Spleen (tissue), 11 donors: ENCODE data around the gene BOLA2B. TPM values are rescaled to one million over a fixed set of nuclear protein-coding genes. Genes with fewer than 3 reads are reported as not detected.

ENCODE experiments used
- DNase-seq: peaks from one replicate; pipeline ENCODE4 v3.0.0-alpha.2; 2020
- H3K27ac ChIP-seq, 8 donors: fragments of 200-600 bp; sonication (generic) in 7 of 8; 1 replicate in 4 of 8; 2 replicates in 4 of 8; pipeline versions ENCODE4 v1.5.0 to v1.8.0; 2016 to 2021; ENCODE audit warnings: inconsistent platforms in 4 of 8, mild to moderate bottlenecking in 4 of 8, moderate library complexity in 1 of 8
- H3K27me3 ChIP-seq, 7 donors: fragments of 200-600 bp; sonication (generic) in 6 of 7; replicated peaks in 1 of 7; 1 replicate in 4 of 7; 2 replicates in 3 of 7; pipeline versions ENCODE4 v1.5.0 to v1.8.0; 2016 to 2021; ENCODE audit warnings: inconsistent platforms in 3 of 7, mild to moderate bottlenecking in 1 of 7
- H3K36me3 ChIP-seq, 6 donors: fragments of 200-600 bp; sonication (generic) in 5 of 6; 1 replicate in 4 of 6; 2 replicates in 2 of 6; pipeline versions ENCODE4 v1.5.0 to v1.8.0; 2016 to 2021; ENCODE audit warnings: inconsistent platforms in 2 of 6
- H3K4me1 ChIP-seq, 6 donors: fragments of 200-600 bp; sonication (generic) in 5 of 6; 1 replicate in 3 of 6; 2 replicates in 3 of 6; pipeline versions ENCODE4 v1.5.0 to v1.8.0; 2016 to 2021; ENCODE audit warnings: inconsistent platforms in 3 of 6
- H3K4me3 ChIP-seq, 8 donors: fragments of 200-600 bp; sonication (generic) in 7 of 8; 1 replicate in 4 of 8; 2 replicates in 4 of 8; pipeline versions ENCODE4 v1.5.0 to v1.8.0; 2016 to 2021; ENCODE audit warnings: inconsistent platforms in 4 of 8, mild to moderate bottlenecking in 4 of 8, moderate library complexity in 2 of 8
- H3K9me3 ChIP-seq, 8 donors: fragments of 200-600 bp; sonication (generic) in 7 of 8; 1 replicate in 4 of 8; 2 replicates in 4 of 8; pipeline versions ENCODE4 v1.5.0 to v1.8.0; 2016 to 2021; ENCODE audit warnings: inconsistent platforms in 4 of 8
- POLR2A ChIP-seq, 3 donors: fragments of 450-650 bp; IDR thresholded peaks; one replicate each; pipeline ENCODE4 v1.5.1; 2017; ENCODE audit warnings: antibody characterized with exemption in 3 of 3, mild to moderate bottlenecking in 1 of 3
- POLR2AphosphoS5 ChIP-seq, 3 donors: sonication (generic); formaldehyde crosslinking; IDR thresholded peaks; one replicate each; pipeline ENCODE4 v1.5.1; 2017; ENCODE audit warnings: antibody characterized with exemption in 3 of 3
- WGBS, 5 donors: extraction: QIAGEN DNeasy Blood & Tissue Kit in 3 of 5; methylation state at CpG; one replicate each; pipeline versions ENCODE4 v1.1.5 to v1.1.7; 2013 to 2018; 5-methylcytosine and 5-hydroxymethylcytosine counted together
- intact Hi-C: fragments of 100-400 bp; cut with DNase I; formaldehyde crosslinking; loops from one replicate; pipeline ENCODE4 v1.15.0; 2023; ENCODE audit warnings: low total_unique reads
- polyA plus RNA-seq, 3 donors: library from polyadenylated mRNA; stranded (reverse); fragments of 200-250 nt; gene quantifications; one replicate each; pipeline ENCODE4 v1.2.1, GENCODE V29; 2013
- total RNA-seq, 7 donors: library from RNA; depleted of rRNA in 3 of 7; stranded (reverse); fragments of >200 nt in 3 of 7; fragmentation: NEBNext Ultra II Directional in 4 of 7; extraction: Animal tissue kit (Norgen Biotek cat#: 25700) in 4 of 7; gene quantifications; one replicate each; pipeline versions ENCODE4 v1.1.0 to v1.2.1, GENCODE V29; 2016 to 2021
- TF ChIP-seq, protein P1 (sequence below), 11 experiments: fragments of 200-600 bp in 7 of 11; fragments of 450-650 bp in 4 of 11; sonication (generic) in 4 of 11; IDR thresholded peaks in 8 of 11; conservative IDR thresholded peaks in 3 of 11; 1 replicate in 7 of 11; 2 replicates in 4 of 11; pipeline versions ENCODE4 v1.4.0 to v1.8.0; 2016 to 2021; ENCODE audit warnings: antibody characterized with exemption in 11 of 11, inconsistent platforms in 4 of 11, mild to moderate bottlenecking in 1 of 11
- donor health status: healthy with polysubstance abuse.
- donor health status: DM: no; HTN: no; CAD: no; lungs with moderate emphysema.
- donor health status: DM: no; HTN: no; CAD: no.
- donor health status: Bipolar disorder and iron deficiency.
- donor health status: healthy.
- donor health status: DM: no; HTN: no; CAD: no.
- donor health status: DM: yes; HTN: yes; CAD: no.

Gene BOLA2B
- total and polyA plus RNA-seq, 10 donors = 51.0 to 413 (median 276) TPM

GRCh38 chr16:30186782-30187555 lies 6.5 kb downstream of the BOLA2B start:
- 29 to 62% (median 35%) methylated on average over 22 to 36 of the region's 36 CpGs for WGBS, 5 donors
- peak overlapping the region; percentile 44 to 100 (median 96) for H3K27ac ChIP-seq

GRCh38 chr16:30186444-30186781 lies 7.1 kb downstream of the BOLA2B start:
- Histone ChIP-seq H3K4me3 (peak overlapping the region in 7 of 8 donors; percentile 14 to 98 (median 83)), H3K4me1 (peaks cover 26 to 61% (median 49%) of the 10 kb centered on the region in 6 donors), H3K9me3 (no peaks in the 10 kb centered on the region), H3K27ac (peak overlapping the region; percentile 44 to 100 (median 96)), H3K27me3 (no peaks in the 10 kb centered on the region), H3K36me3 (peaks cover 0 to 42% (median 27%) of the 10 kb centered on the region in 6 donors)
- intact Hi-C loops = no loop called here
- no peak for DNase-seq
- 34 to 56% (median 43%) methylated on average over 8 to 9 of the region's 9 CpGs for WGBS, 5 donors
- TF ChIP-seq, protein P1, sequence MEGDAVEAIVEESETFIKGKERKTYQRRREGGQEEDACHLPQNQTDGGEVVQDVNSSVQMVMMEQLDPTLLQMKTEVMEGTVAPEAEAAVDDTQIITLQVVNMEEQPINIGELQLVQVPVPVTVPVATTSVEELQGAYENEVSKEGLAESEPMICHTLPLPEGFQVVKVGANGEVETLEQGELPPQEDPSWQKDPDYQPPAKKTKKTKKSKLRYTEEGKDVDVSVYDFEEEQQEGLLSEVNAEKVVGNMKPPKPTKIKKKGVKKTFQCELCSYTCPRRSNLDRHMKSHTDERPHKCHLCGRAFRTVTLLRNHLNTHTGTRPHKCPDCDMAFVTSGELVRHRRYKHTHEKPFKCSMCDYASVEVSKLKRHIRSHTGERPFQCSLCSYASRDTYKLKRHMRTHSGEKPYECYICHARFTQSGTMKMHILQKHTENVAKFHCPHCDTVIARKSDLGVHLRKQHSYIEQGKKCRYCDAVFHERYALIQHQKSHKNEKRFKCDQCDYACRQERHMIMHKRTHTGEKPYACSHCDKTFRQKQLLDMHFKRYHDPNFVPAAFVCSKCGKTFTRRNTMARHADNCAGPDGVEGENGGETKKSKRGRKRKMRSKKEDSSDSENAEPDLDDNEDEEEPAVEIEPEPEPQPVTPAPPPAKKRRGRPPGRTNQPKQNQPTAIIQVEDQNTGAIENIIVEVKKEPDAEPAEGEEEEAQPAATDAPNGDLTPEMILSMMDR (IDR thresholded peaks at IDR 0.05 in 8 of 11, conservative IDR thresholded peaks at IDR 0.05 in 3 of 11) = no peak
- TF ChIP-seq POLR2A (IDR thresholded peaks at IDR 0.05) (no peak), POLR2AphosphoS5 (IDR thresholded peaks at IDR 0.05) (no peak)

More at GRCh38 chr16:30186782-30187555, 6.5 kb downstream of the BOLA2B start:
- Histone ChIP-seq H3K27me3 (no peaks in the 10 kb centered on the region), H3K36me3 (peaks cover 0 to 42% (median 27%) of the 10 kb centered on the region in 6 donors), H3K4me3 (peak overlapping the region in 6 of 8 donors; percentile 78 to 98 (median 86)), H3K4me1 (peaks cover 26 to 60% (median 47%) of the 10 kb centered on the region in 6 donors), H3K9me3 (no peaks in the 10 kb centered on the region)
- peak; percentile 97 for DNase-seq
- TF ChIP-seq, protein P1 (IDR thresholded peaks at IDR 0.05 in 8 of 11, conservative IDR thresholded peaks at IDR 0.05 in 3 of 11) = peak; percentile 54 to 90 (median 84)
- no peak for TF ChIP-seq POLR2A (IDR thresholded peaks at IDR 0.05)
- TF ChIP-seq POLR2AphosphoS5 (IDR thresholded peaks at IDR 0.05) = peak; percentile 73 to 90 (median 85)
- intact Hi-C loops = no loop called here

DNA sequence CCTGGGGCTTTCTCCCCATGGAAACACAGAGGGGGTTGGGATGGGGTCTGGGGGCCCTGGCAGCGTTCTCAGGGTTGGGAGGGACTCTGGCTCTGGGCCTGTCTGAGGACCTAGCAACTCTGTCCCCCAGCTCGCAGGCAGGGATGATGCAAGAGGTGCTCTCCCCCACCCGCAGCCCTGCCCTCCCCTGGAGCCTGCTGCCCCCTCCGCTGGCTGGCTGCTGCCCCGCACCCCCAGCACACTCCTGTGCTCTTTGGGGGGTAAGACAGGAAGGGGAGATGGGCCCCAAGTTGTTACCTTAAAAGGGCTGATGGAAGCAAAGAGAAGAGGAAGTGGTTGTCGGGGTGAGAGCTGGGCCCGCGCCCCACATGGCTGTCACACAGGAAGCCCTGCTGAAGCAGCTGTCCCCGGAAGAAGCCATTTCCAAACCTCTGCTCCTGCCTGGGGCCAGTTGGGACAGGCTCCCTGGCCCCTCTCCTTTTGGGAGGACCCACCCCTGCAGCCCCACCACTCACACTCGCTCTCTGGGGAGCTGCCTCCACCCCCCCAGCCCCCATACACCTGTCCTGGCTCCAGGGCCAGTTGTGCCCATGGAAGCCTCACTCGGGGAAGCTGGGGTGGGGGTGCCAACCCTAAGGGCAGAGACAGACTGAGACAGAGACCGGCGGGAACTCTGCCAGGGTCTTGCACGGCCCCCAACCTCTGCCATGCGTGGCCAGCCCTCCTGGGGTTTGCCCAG lies 7.6 kb downstream of the BOLA2B start:
- TF ChIP-seq POLR2AphosphoS5 (IDR thresholded peaks at IDR 0.05) (peak; percentile 83 to 86 (median 84)), POLR2A (IDR thresholded peaks at IDR 0.05) (no peak)
- TF ChIP-seq, protein P1 (IDR thresholded peaks at IDR 0.05 in 8 of 11, conservative IDR thresholded peaks at IDR 0.05 in 3 of 11) = peak in 3 of 11 experiments; percentile 11 to 23 (median 21)
- intact Hi-C loops = no loop called here
- H3K27ac ChIP-seq = peak overlapping the region; percentile 86 to 100 (median 96)
- H3K9me3 ChIP-seq = no peaks in the 10 kb centered on the region
- 19 to 34% (median 23%) methylated on average over 13 to 15 of the region's 15 CpGs for WGBS, 5 donors
- peak; percentile 96 for DNase-seq
- peak overlapping the region; percentile 78 to 98 (median 83) for H3K4me3 ChIP-seq
- peaks cover 0 to 42% (median 27%) of the 10 kb centered on the region in 6 donors for H3K36me3 ChIP-seq
- H3K27me3 ChIP-seq = no peaks in the 10 kb centered on the region
- peaks cover 26 to 61% (median 49%) of the 10 kb centered on the region in 6 donors for H3K4me1 ChIP-seq
